ENCODE results near the gene TIMM23.
"Not testable (repeated sequence)": the region's sequence is repeated elsewhere in the genome, so short reads cannot be mapped to it uniquely, and the experiment has no call there.

DNA sequence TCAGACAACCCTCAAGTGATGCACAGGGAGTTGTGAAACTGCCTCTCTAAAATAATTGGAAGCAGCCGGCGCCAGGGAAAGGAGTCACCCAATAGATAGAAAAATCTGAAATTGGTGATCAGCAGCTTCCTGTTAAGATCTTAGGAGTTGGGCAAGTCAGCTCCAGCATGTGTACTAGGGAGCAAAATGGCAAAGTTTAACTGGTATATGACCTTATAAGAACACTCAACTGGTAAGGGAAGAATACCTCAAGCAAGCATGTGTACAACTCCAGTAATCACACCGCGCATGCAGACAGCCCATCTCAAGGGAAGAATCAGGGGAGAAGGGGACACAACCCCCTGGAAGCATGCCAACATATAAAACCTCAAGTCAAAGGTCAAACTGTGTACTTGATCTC lies 17.9 kb upstream of the TIMM23 start:
- not testable (repeated sequence) for TF ChIP-seq CTCF (IDR thresholded peaks at IDR 0.05; ENCODE audit: low read depth, low read length, missing input control); RAD21 (IDR thresholded peaks at IDR 0.05); RXRA (IDR thresholded peaks at IDR 0.05); NR2F2 (IDR thresholded peaks at IDR 0.05); TAF1 (conservative IDR thresholded peaks at IDR 0.05); SP1 (IDR thresholded peaks at IDR 0.05); HNF4A (conservative IDR thresholded peaks at IDR 0.05); YY1 (IDR thresholded peaks at IDR 0.05); GABPA (IDR thresholded peaks at IDR 0.05 in 1 of 2, conservative IDR thresholded peaks at IDR 0.05 in 1 of 2)
- TF ChIP-seq, protein P1, sequence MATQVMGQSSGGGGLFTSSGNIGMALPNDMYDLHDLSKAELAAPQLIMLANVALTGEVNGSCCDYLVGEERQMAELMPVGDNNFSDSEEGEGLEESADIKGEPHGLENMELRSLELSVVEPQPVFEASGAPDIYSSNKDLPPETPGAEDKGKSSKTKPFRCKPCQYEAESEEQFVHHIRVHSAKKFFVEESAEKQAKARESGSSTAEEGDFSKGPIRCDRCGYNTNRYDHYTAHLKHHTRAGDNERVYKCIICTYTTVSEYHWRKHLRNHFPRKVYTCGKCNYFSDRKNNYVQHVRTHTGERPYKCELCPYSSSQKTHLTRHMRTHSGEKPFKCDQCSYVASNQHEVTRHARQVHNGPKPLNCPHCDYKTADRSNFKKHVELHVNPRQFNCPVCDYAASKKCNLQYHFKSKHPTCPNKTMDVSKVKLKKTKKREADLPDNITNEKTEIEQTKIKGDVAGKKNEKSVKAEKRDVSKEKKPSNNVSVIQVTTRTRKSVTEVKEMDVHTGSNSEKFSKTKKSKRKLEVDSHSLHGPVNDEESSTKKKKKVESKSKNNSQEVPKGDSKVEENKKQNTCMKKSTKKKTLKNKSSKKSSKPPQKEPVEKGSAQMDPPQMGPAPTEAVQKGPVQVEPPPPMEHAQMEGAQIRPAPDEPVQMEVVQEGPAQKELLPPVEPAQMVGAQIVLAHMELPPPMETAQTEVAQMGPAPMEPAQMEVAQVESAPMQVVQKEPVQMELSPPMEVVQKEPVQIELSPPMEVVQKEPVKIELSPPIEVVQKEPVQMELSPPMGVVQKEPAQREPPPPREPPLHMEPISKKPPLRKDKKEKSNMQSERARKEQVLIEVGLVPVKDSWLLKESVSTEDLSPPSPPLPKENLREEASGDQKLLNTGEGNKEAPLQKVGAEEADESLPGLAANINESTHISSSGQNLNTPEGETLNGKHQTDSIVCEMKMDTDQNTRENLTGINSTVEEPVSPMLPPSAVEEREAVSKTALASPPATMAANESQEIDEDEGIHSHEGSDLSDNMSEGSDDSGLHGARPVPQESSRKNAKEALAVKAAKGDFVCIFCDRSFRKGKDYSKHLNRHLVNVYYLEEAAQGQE (IDR thresholded peaks at IDR 0.05): not testable (repeated sequence)
